GM12878 (cell line): ENCODE measurements around the gene CFAP99. TPM values are rescaled to one million over a fixed set of nuclear protein-coding genes. Genes with fewer than 3 reads are reported as not detected.
"Not testable (repeated sequence)": the region's sequence is repeated elsewhere in the genome, so short reads cannot be mapped to it uniquely, and the experiment has no call there.

Source experiments
- ATAC-seq: fragments of 200-7000 bp; cut with Tn5 transposase; 3 replicates; pipeline ENCODE4 v1.9.1; 2020; ENCODE audit warnings: mild to moderate bottlenecking, moderate library complexity
- BruUV-seq: library from RNA; stranded (reverse); fragments of 400-500 nt; replicated peaks from 2 replicates; lab custom pipeline; 2021; lab: Mats Ljungman, UMichigan
- CTCF ChIA-PET: fragments of 300-600 bp; sonication (Branson Sonifier 250); formaldehyde crosslinking; extraction: SDS; loops from one replicate; lab custom pipeline; 2021; ENCODE audit warnings: inconsistent platforms; lab: Yijun Ruan, JAX
- POLR2A ChIA-PET: fragments of 350-600 bp; formaldehyde crosslinking; extraction: SDS; loops from one replicate; lab custom pipeline; 2021; ENCODE audit warnings: inconsistent platforms; lab: Charles Lee
- RAD21 ChIA-PET: fragments of 300-600 bp; sonication (Branson Sonifier 250); formaldehyde crosslinking; loops from one replicate; lab custom pipeline; 2023; ENCODE audit warnings: antibody characterized with exemption; ENCODE audit not compliant: unreplicated experiment; lab: Charles Lee
- SMC1A ChIA-PET: fragments of 300-600 bp; sonication (Branson Sonifier 250); formaldehyde crosslinking; loops from one replicate; lab custom pipeline; 2023; ENCODE audit not compliant: unreplicated experiment, uncharacterized antibody; lab: Charles Lee
- DNase-seq: peaks from one replicate; pipeline ENCODE4 v3.0.0-alpha.2; 2011; ENCODE audit warnings: low read depth, low spot score
- FAIRE-seq: peaks from 3 replicates; lab custom pipeline; 2011; peaks lifted over from hg19 to GRCh38; lab: Jason Lieb, UNC
- H2AFZ ChIP-seq: 2 replicates; pipeline ENCODE4 v1.6.0; 2011; ENCODE audit warnings: low read depth, low read length, control low read depth; ENCODE audit not compliant: control insufficient read depth
- H3K27ac ChIP-seq: 2 replicates; pipeline ENCODE4 v1.5.1; 2011; ENCODE audit warnings: control low read depth; ENCODE audit not compliant: control insufficient read depth, insufficient read depth
- H3K27me3 ChIP-seq, 2 experiments: replicated peaks in 1 of 2; 2 replicates each; pipeline versions ENCODE4 v1.6.0 to v1.6.1; 2011; ENCODE audit warnings: low read length in 1 of 2; ENCODE audit not compliant: control insufficient read depth in 2 of 2, insufficient read depth in 2 of 2
- H3K36me3 ChIP-seq, 2 experiments: 2 replicates each; pipeline ENCODE4 v1.5.1; 2011; ENCODE audit warnings: low read length in 1 of 2; ENCODE audit not compliant: control insufficient read depth in 2 of 2, insufficient read depth in 2 of 2
- H3K4me1 ChIP-seq: 2 replicates; pipeline ENCODE4 v1.6.1; 2011; ENCODE audit warnings: mild to moderate bottlenecking, low read length, moderate library complexity, mixed read lengths; ENCODE audit not compliant: control insufficient read depth, insufficient read depth
- H3K4me2 ChIP-seq: 2 replicates; pipeline ENCODE4 v1.6.0; 2011; ENCODE audit warnings: control low read depth; ENCODE audit not compliant: control insufficient read depth, insufficient read depth
- H3K4me3 ChIP-seq: fragments of 200-600 bp; sonication (generic); 2 replicates; pipeline ENCODE4 v1.5.1; 2016
- H3K79me2 ChIP-seq: 2 replicates; pipeline ENCODE4 v1.6.0; 2011; ENCODE audit warnings: low read length; ENCODE audit not compliant: control insufficient read depth, insufficient read depth
- H3K9ac ChIP-seq: 2 replicates; pipeline ENCODE4 v1.8.0; 2011; ENCODE audit warnings: low read length, control low read depth, mixed read lengths; ENCODE audit not compliant: control insufficient read depth, insufficient read depth
- H3K9me3 ChIP-seq: replicated peaks from 3 replicates; pipeline ENCODE4 v1.5.1; 2011; ENCODE audit warnings: mild to moderate bottlenecking, low read length; ENCODE audit not compliant: control insufficient read depth, insufficient read depth
- H4K20me1 ChIP-seq: 2 replicates; pipeline ENCODE4 v1.6.0; 2011; ENCODE audit not compliant: control insufficient read depth, insufficient read depth
- BCL3 ChIP-seq: IDR thresholded peaks from 2 replicates; pipeline ENCODE4 v1.6.1; 2011; ENCODE audit warnings: borderline replicate concordance, low read depth, mild to moderate bottlenecking, moderate library complexity, low read length; ENCODE audit not compliant: insufficient read depth, poor library complexity, severe bottlenecking
- HSF1 ChIP-seq: fragments of 150-350 bp; IDR thresholded peaks from 2 replicates; pipeline ENCODE4 v1.6.1; 2014; ENCODE audit warnings: mild to moderate bottlenecking, low read depth, low read length
- PAX5 ChIP-seq: IDR thresholded peaks from 2 replicates; pipeline ENCODE4 v1.6.1; 2011; ENCODE audit warnings: low read depth, low read length, borderline replicate concordance
- RBBP5 ChIP-seq: fragments of 200-600 bp; sonication (generic); conservative IDR thresholded peaks from 2 replicates; pipeline ENCODE4 v1.6.1; 2016
- SIX5 ChIP-seq: IDR thresholded peaks from 2 replicates; pipeline ENCODE4 v1.6.1; 2011; ENCODE audit warnings: mild to moderate bottlenecking, low read depth, low read length, moderate library complexity; ENCODE audit not compliant: severe bottlenecking
- in situ Hi-C: fragments of 300-500 bp; cut with MboI; formaldehyde crosslinking; loops from 9 replicates; pipeline ENCODE4 v1.14.3; 2018; ENCODE audit warnings: mixed read lengths
- intact Hi-C: fragments of 100-400 bp; cut with micrococcal nuclease; formaldehyde crosslinking; loops from one replicate; pipeline ENCODE4 v1.14.2; 2022; ENCODE audit not compliant: unreplicated experiment
- polyA plus RNA-seq, 11 experiments: library from polyadenylated mRNA; depleted of rRNA in 4 of 11; unstranded in 6 of 11; stranded (reverse) in 5 of 11; fragments of >200 nt; fragmentation: Nextera tagmentation in 4 of 11; fragmentation: Illumina TruSeq in 1 of 11; extraction: Ambion mirVana in 4 of 11; extraction: Trizol in 1 of 11; gene quantifications; 1 replicate in 1 of 11; 2 replicates in 10 of 11; pipeline versions ENCODE4 v1.2.1 to v1.2.3, GENCODE V29; 2011 to 2016; ENCODE audit warnings: inconsistent platforms in 2 of 11, missing spikeins in 2 of 11, low read depth in 1 of 11
- total RNA-seq, 4 experiments: library from RNA; depleted of rRNA in 3 of 4; stranded (reverse); fragments of >200 nt in 3 of 4; fragmentation: Illumina TruSeq in 1 of 4; extraction: Trizol in 1 of 4; gene quantifications; 2 replicates each; pipeline versions ENCODE4 v1.2.1 to v1.2.3, GENCODE V29; 2013 to 2021
- TF ChIP-seq, protein P1 (sequence below): fragments of 450-650 bp; IDR thresholded peaks from 2 replicates; pipeline ENCODE4 v1.6.1; 2016; ENCODE audit warnings: mild to moderate bottlenecking

The CFAP99 gene
- total and polyA plus RNA-seq, 10 of the 15 experiments (the other 5 are each of a cell fraction or from before 2014, with no cell fraction given): not detected

GRCh38 chr4:2465032-2465431, 46.3 kb downstream of the CFAP99 start (continued):
- no peak for TF ChIP-seq BCL3
- TF ChIP-seq, protein P1, sequence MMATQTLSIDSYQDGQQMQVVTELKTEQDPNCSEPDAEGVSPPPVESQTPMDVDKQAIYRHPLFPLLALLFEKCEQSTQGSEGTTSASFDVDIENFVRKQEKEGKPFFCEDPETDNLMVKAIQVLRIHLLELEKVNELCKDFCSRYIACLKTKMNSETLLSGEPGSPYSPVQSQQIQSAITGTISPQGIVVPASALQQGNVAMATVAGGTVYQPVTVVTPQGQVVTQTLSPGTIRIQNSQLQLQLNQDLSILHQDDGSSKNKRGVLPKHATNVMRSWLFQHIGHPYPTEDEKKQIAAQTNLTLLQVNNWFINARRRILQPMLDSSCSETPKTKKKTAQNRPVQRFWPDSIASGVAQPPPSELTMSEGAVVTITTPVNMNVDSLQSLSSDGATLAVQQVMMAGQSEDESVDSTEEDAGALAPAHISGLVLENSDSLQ: no peak
- TF ChIP-seq RBBP5: no peak
- TF ChIP-seq PAX5: no peak
- TF ChIP-seq HSF1: no peak
- TF ChIP-seq SIX5: no peak
- TF ChIP-seq, all 136 proteins: peak for 0

DNA sequence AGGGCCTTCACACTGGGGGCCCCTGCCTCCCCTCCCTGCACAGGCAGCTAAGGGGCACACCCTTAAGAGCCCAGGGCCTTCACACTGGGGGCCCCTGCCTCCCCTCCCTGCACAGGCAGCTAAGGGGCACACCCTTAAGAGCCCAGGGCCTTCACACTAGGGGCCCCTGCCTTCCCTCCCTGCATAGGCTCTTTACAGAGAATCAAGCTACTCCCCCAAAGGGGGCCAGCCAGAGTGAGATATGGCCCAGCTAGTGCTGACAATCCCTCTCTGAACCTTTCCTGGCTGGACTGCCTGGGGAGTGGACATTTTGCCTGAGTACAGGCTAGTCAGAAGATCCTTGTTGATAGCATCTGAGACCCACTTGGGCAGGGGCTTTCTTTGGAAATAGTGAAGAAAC, 46.8 kb downstream of the CFAP99 start:
- ATAC-seq, H3K4me3 ChIP-seq, DNase-seq, H3K27ac ChIP-seq, in situ Hi-C loops, H3K27me3 ChIP-seq, H3K9ac ChIP-seq, FAIRE-seq, H3K9me3 ChIP-seq, H3K4me1 ChIP-seq, BruUV-seq, H3K4me2 ChIP-seq, H4K20me1 ChIP-seq, H2AFZ ChIP-seq, H3K36me3 ChIP-seq: not testable (repeated sequence)
- POLR2A ChIA-PET: interaction anchor here (1.9 kb wide), 1 partner anchor 20 kb away, joined by 8 read pairs; no protein-coding TSS in a partner anchor
- CTCF ChIA-PET: interaction anchor here (0.6 to 1.9 kb wide), 6 partner anchors 24 to 245 kb away, joined by 3 to 10 read pairs (median 4); no protein-coding TSS in a partner anchor
- peaks cover 30% of the 10 kb centered on the region for H3K79me2 ChIP-seq
- intact Hi-C loops: loop anchor here (5.0 kb wide), 1 partner anchor 223 kb away; the partner anchor contains the start of genes HAUS3 and POLN
- SMC1A ChIA-PET: interaction anchor here (0.8 to 10.3 kb wide), 4 partner anchors 17 to 35 kb away, joined by 3 to 113 read pairs (median 4); no protein-coding TSS in a partner anchor
- RAD21 ChIA-PET: interaction anchor here (1.5 kb wide), 1 partner anchor 70 kb away, joined by 6 read pairs; the partner anchor contains the start of gene FAM193A
